Sigmoid colon (tissue), 4 donors: ENCODE measurements around the gene PRLR.

Experiments used
- CTCF ChIP-seq, 4 experiments: fragments of 450-650 bp in 3 of 4; fragments of 200-600 bp in 1 of 4; IDR thresholded peaks; one replicate each; pipeline ENCODE4 v1.5.1; 2016 to 2019; ENCODE audit warnings: antibody characterized with exemption in 4 of 4, mild to moderate bottlenecking in 3 of 4, moderate library complexity in 2 of 4
- EP300 ChIP-seq, 4 donors: sonication (generic); formaldehyde crosslinking; IDR thresholded peaks; one replicate each; pipeline ENCODE4 v1.6.1; 2017; ENCODE audit warnings: antibody characterized with exemption in 4 of 4

- TF ChIP-seq EP300 (IDR thresholded peaks at IDR 0.05) (no peak), CTCF (IDR thresholded peaks at IDR 0.05) (no peak)
Measured at GRCh38 chr5:35002459-35002858, 227.8 kb downstream of the PRLR start.
